ENCODE results near the gene ALX4.

ALX4 gene

GRCh38 chr11:44244639-44245310, 65.2 kb downstream of the ALX4 start:
- no peak for DNase-seq (ENCODE audit: low spot score)

GRCh38 chr11:44243595-44244343, 66.2 kb downstream of the ALX4 start:
- no peak for DNase-seq (ENCODE audit: low spot score)

- DNase-seq (ENCODE audit: low spot score), result no peak
These were observed 66.9 kb downstream of the ALX4 start for GRCh38 chr11:44243086-44243485.

- peak; percentile 17 for DNase-seq (ENCODE audit: low spot score)
These were observed 68.1 kb downstream of the ALX4 start for GRCh38 chr11:44241851-44242250.

GRCh38 chr11:44237156-44237555, 72.8 kb downstream of the ALX4 start:
- no peak for DNase-seq (ENCODE audit: low spot score)

- DNase-seq (ENCODE audit: low spot score), result no peak
These were observed 73.6 kb downstream of the ALX4 start for GRCh38 chr11:44236296-44236695.

- no peak for DNase-seq (ENCODE audit: low spot score)
These were observed 74.2 kb downstream of the ALX4 start for GRCh38 chr11:44235765-44236201.

GRCh38 chr11:44229624-44230023, 80.3 kb downstream of the ALX4 start:
- no peak for DNase-seq (ENCODE audit: low spot score)

- no peak for DNase-seq (ENCODE audit: low spot score)
These were observed 80.8 kb downstream of the ALX4 start for GRCh38 chr11:44229098-44229497.

GRCh38 chr11:44228379-44228778, 81.6 kb downstream of the ALX4 start:
- DNase-seq (ENCODE audit: low spot score), result no peak

- no peak for DNase-seq (ENCODE audit: low spot score)
These were observed 83.0 kb downstream of the ALX4 start for GRCh38 chr11:44226945-44227344.

- no peak for DNase-seq (ENCODE audit: low spot score)
These were observed 83.4 kb downstream of the ALX4 start for GRCh38 chr11:44226490-44226889.

GRCh38 chr11:44224867-44225501, 85.0 kb downstream of the ALX4 start:
- no peak for DNase-seq (ENCODE audit: low spot score)

- DNase-seq (ENCODE audit: low spot score), result no peak
These were observed 86.7 kb downstream of the ALX4 start for GRCh38 chr11:44223238-44223637.

- no peak for DNase-seq (ENCODE audit: low spot score)
These were observed 87.9 kb downstream of the ALX4 start for GRCh38 chr11:44221992-44222391.

GRCh38 chr11:44221456-44221855, 88.5 kb downstream of the ALX4 start:
- no peak for DNase-seq (ENCODE audit: low spot score)

GRCh38 chr11:44219830-44220796, 89.8 kb downstream of the ALX4 start:
- no peak for DNase-seq (ENCODE audit: low spot score)

- no peak for DNase-seq (ENCODE audit: low spot score)
These were observed 92.5 kb downstream of the ALX4 start for GRCh38 chr11:44217432-44217831.

- DNase-seq (ENCODE audit: low spot score), result no peak
These were observed 96.8 kb downstream of the ALX4 start for GRCh38 chr11:44213148-44213547.

GRCh38 chr11:44212128-44212527, 97.8 kb downstream of the ALX4 start:
- DNase-seq (ENCODE audit: low spot score), result no peak
